Activated naive CD4-positive, alpha-beta T cell treated with anti-CD3 and anti-CD28 coated beads, Interleukin-2, amount 50 U/mL, for 72 hours (primary cell): ENCODE results near the gene ARRB2. TPM values are rescaled to one million over a fixed set of nuclear protein-coding genes. Genes with fewer than 3 reads are reported as not detected.
A peak's percentile ranks its signal among the peaks of the same experiment; 100 is the strongest.
"Not testable (repeated sequence)": the region's sequence is repeated elsewhere in the genome, so short reads cannot be mapped to it uniquely, and the experiment has no call there.

Experiments
- ATAC-seq, 2 donors: fragments of 150-1000 bp; cut with Tn5 transposase; 2 replicates each; pipeline ENCODE4 v1.10.0; 2021; ENCODE audit warnings: mild to moderate bottlenecking in 2 of 2, moderate library complexity in 2 of 2
- DNase-seq, 2 donors: peaks; one replicate each; pipeline ENCODE4 v3.0.0; 2021 to 2022; ENCODE audit warnings: low spot score in 2 of 2
- H3K27ac Mint-ChIP-seq, 2 donors: one replicate each; pipeline ENCODE4 v1.8.0; 2022; ENCODE audit warnings: mild to moderate bottlenecking in 2 of 2, mixed read lengths in 2 of 2
- H3K36me3 Mint-ChIP-seq, 2 donors: one replicate each; pipeline ENCODE4 v1.8.0; 2022; ENCODE audit warnings: mixed read lengths in 2 of 2
- H3K9me3 Mint-ChIP-seq, 2 donors: one replicate each; pipeline ENCODE4 v1.8.0; 2022; ENCODE audit warnings: mixed read lengths in 2 of 2
- total RNA-seq, 2 donors: library from RNA; stranded (reverse); gene quantifications; one replicate each; pipeline ENCODE4 v1.2.3, GENCODE V29; 2022

The ARRB2 gene
- total RNA-seq, 2 donors from 2014 or later = 209 to 271 TPM

DNA sequence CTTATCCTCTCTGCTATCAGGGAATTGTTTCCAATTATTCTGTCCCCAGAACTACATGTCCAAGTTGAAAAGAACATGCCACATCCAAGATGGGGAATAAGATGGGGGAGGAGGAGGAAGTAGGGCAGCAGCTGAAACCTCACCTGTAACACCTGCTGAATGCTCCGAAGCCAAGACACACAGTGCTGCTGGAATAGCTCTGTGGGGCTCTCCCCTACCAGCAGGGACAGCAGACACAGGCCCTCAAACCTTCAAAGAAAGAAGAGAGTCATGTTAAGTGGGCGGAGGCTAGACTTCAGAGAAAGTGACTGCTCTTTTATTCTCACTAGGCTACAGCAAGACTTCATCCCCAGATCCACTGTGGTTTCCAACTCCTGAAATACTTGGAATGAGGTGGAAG, 19.7 kb upstream of the ARRB2 start:
- H3K27ac Mint-ChIP-seq = peak overlapping the region; percentile 7 to 45
- DNase-seq (no peak), ATAC-seq (peak in 1 of 2 donors; percentile 50)
- H3K9me3 Mint-ChIP-seq = no peaks in the 10 kb centered on the region
- H3K36me3 Mint-ChIP-seq = peaks cover 10 to 51% of the 10 kb centered on the region in 2 donors

- ATAC-seq (no peak), DNase-seq (no peak)
- Mint-ChIP-seq H3K36me3 (peaks cover 10 to 44% of the 10 kb centered on the region in 2 donors), H3K27ac (peak overlapping the region; percentile 7 to 65), H3K9me3 (no peaks in the 10 kb centered on the region)
Observed at GRCh38 chr17:4691686-4692085, 18.7 kb upstream of the ARRB2 start.

DNA sequence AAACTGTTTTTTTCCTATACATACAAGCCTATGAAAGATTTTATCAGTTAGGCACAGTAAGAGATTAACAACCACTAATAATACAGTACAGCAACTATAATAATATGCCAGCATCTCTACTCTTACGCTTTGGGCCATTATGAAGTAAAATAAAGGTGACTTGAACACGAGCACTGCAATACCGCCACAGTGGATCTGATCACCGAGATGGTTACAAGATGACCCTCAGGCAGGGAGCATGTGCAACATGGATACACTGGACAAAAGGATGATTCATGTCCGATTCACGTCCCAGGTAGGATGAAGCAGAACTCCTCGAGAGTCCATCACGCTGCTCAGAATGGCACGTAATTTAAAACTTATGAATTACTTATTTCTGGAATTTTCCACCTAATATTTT, 17.0 kb upstream of the ARRB2 start:
- Mint-ChIP-seq H3K27ac (no peak overlapping the region), H3K9me3 (no peaks in the 10 kb centered on the region), H3K36me3 (peaks cover 4 to 28% of the 10 kb centered on the region in 2 donors)
- DNase-seq (no peak), ATAC-seq (no peak)

GRCh38 chr17:4696437-4696805, 14.0 kb upstream of the ARRB2 start:
- DNase-seq = peak in 1 of 2 donors; percentile 23
- Mint-ChIP-seq H3K36me3 (peaks cover 0 to 1% of the 10 kb centered on the region in 2 donors), H3K27ac (peak overlapping the region; percentile 78 to 92), H3K9me3 (no peaks in the 10 kb centered on the region)
- peak; percentile 82 to 96 for ATAC-seq

- H3K36me3 Mint-ChIP-seq = peaks cover 13 to 19% of the 10 kb centered on the region in 2 donors
- DNase-seq, H3K9me3 Mint-ChIP-seq, ATAC-seq, H3K27ac Mint-ChIP-seq: not testable (repeated sequence)
Observed at GRCh38 chr17:4699401-4700056, 10.9 kb upstream of the ARRB2 start.

GRCh38 chr17:4701116-4701515, 9.3 kb upstream of the ARRB2 start:
- no peak for ATAC-seq
- H3K27ac Mint-ChIP-seq = no peak overlapping the region

DNA sequence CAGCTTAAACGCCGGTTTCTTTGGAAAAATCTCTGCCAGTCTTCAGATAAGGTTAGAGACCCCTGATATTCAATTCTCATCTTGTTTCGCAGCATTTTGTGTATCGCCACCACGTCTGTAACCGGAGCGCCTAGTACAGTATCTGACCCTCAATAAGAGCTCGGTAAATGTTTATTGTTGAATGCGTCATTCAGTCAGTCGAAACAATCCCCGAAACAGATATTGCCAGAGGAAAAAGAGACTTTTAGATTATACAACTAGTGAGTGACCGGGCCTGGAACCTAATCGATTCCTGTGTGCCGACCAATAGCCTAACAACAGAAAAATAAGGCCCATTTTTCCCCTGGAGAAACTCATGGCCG, 7.1 kb upstream of the ARRB2 start:
- Mint-ChIP-seq H3K9me3 (no peaks in the 10 kb centered on the region), H3K36me3 (peaks cover 18 to 33% of the 10 kb centered on the region in 2 donors), H3K27ac (peak overlapping the region; percentile 95 to 97)
- no peak for DNase-seq
- ATAC-seq = no peak

More at GRCh38 chr17:4701116-4701515, 9.3 kb upstream of the ARRB2 start:
- H3K36me3 Mint-ChIP-seq = peaks cover 16 to 31% of the 10 kb centered on the region in 2 donors
- no peak for DNase-seq
- no peaks in the 10 kb centered on the region for H3K9me3 Mint-ChIP-seq

GRCh38 chr17:4704574-4704907, 5.9 kb upstream of the ARRB2 start:
- not testable (repeated sequence) for ATAC-seq, H3K9me3 Mint-ChIP-seq, DNase-seq
- peaks cover 18 to 33% of the 10 kb centered on the region in 2 donors for H3K36me3 Mint-ChIP-seq
- H3K27ac Mint-ChIP-seq = peak overlapping the region; percentile 94 to 97

DNA sequence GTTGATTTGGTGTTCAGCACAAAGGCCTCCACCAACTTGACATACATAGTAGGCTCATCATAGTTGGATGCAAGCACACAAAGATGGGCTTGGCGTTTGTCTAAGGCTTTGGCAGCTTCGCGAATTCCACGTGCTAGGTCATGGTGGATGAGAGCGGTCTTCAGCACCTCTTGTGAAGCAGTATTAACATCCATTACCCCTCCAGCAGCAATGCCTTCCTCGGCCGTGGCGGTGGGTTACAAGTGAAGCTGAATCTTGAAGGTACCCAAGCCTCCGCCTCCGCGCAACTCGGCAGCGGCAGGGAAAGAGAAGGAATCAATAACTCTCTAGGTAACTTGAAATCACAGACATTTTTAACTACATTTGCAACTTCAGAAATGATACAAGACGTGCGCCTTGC, 5.4 kb upstream of the ARRB2 start:
- DNase-seq (no peak), ATAC-seq (no peak)
- Mint-ChIP-seq H3K9me3 (no peaks in the 10 kb centered on the region), H3K27ac (peak overlapping the region; percentile 94 to 97), H3K36me3 (peaks cover 18 to 33% of the 10 kb centered on the region in 2 donors)

GRCh38 chr17:4706121-4706520, 4.3 kb upstream of the ARRB2 start:
- no peak for ATAC-seq
- Mint-ChIP-seq H3K36me3 (peaks cover 21 to 36% of the 10 kb centered on the region in 2 donors), H3K9me3 (no peaks in the 10 kb centered on the region), H3K27ac (peak overlapping the region; percentile 4 to 97)
- DNase-seq = no peak

DNA sequence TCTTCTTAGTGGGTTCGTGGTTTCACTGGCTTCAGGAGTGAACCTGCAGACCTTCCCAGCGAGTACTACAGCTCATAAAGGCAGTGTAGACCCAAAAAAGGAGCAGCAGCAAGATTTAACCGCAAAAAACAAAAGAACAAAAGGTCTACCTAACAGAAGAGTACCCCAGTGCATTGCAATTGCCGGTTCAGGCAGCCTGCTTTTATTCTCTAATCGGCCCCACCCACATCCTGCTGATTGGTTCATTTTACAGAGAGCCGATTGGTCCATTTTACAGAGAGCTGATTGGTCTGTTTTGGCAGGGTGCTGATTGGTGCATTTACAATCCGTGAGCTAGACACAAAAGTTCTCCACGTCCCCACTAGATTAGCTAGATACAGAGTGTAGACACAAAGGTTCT, 2.0 kb upstream of the ARRB2 start:
- H3K27ac Mint-ChIP-seq = peak overlapping the region in 1 of 2 donors; percentile 55
- ATAC-seq (no peak), DNase-seq (peak in 1 of 2 donors; percentile 72)
- H3K36me3 Mint-ChIP-seq = peaks cover 25 to 34% of the 10 kb centered on the region in 2 donors
- H3K9me3 Mint-ChIP-seq = no peaks in the 10 kb centered on the region

GRCh38 chr17:4710693-4711634, 532 bp downstream of the ARRB2 start:
- DNase-seq (peak in 1 of 2 donors; percentile 51), ATAC-seq (peak in 1 of 2 donors; percentile 21)
- Mint-ChIP-seq H3K9me3 (no peaks in the 10 kb centered on the region), H3K36me3 (peaks cover 23 to 26% of the 10 kb centered on the region in 2 donors), H3K27ac (peak overlapping the region; percentile 87 to 97)

GRCh38 chr17:4711661-4712181, 1.3 kb downstream of the ARRB2 start:
- Mint-ChIP-seq H3K27ac (peak overlapping the region; percentile 87 to 97), H3K9me3 (no peaks in the 10 kb centered on the region), H3K36me3 (peaks cover 20 to 22% of the 10 kb centered on the region in 2 donors)
- ATAC-seq (no peak), DNase-seq (no peak)

DNA sequence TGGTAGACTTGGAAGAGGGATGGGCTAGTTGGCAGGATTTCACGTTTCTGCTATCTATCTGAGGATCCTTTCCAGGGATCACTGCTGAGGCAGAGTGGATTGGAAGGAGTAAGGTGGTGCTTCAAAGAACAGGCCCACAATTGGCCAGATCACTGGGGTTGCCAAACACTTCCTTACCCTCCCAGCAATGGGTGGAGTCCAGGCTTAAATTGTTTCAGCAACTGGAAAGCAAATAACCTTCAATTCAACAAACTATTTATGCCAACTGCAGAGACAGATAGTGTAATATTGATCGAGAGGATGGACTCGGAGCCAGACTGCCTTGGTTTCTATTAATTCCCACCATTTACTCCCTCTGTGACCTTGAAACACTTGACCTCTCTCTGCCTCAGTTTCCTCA, 2.1 kb downstream of the ARRB2 start:
- Mint-ChIP-seq H3K36me3 (peaks cover 20 to 28% of the 10 kb centered on the region in 2 donors), H3K27ac (peak overlapping the region; percentile 47 to 87), H3K9me3 (no peaks in the 10 kb centered on the region)
- ATAC-seq = no peak
- no peak for DNase-seq

GRCh38 chr17:4714340-4715062, 4.1 kb downstream of the ARRB2 start:
- Mint-ChIP-seq H3K36me3 (peaks cover 23 to 37% of the 10 kb centered on the region in 2 donors), H3K27ac (peak overlapping the region; percentile 84 to 97)
- H3K9me3 Mint-ChIP-seq, DNase-seq, ATAC-seq: not testable (repeated sequence)

GRCh38 chr17:4715063-4715744, 4.8 kb downstream of the ARRB2 start:
- no peak for ATAC-seq
- peaks cover 26 to 37% of the 10 kb centered on the region in 2 donors for H3K36me3 Mint-ChIP-seq
- H3K27ac Mint-ChIP-seq = peak overlapping the region; percentile 84 to 97
- no peaks in the 10 kb centered on the region for H3K9me3 Mint-ChIP-seq
- no peak for DNase-seq
